Ishikawa (cell line): ENCODE results near the gene MCF2L2.
A peak's percentile ranks its signal among the peaks of the same experiment; 100 is the strongest.

ENCODE experiments used
- CEBPB ChIP-seq: IDR thresholded peaks from 2 replicates; pipeline ENCODE4 v1.6.1; 2012
- CREB1 ChIP-seq: IDR thresholded peaks from 2 replicates; pipeline ENCODE4 v1.6.1; 2012; ENCODE audit warnings: low read depth
- EGR1 ChIP-seq: IDR thresholded peaks from 2 replicates; pipeline ENCODE4 v1.6.1; 2012
- EP300 ChIP-seq: IDR thresholded peaks from 2 replicates; pipeline ENCODE4 v1.6.1; 2012; ENCODE audit warnings: borderline replicate concordance
- FOXM1 ChIP-seq: IDR thresholded peaks from 2 replicates; pipeline ENCODE4 v1.6.1; 2012; ENCODE audit warnings: low read depth, borderline replicate concordance
- NFIC ChIP-seq: IDR thresholded peaks from 2 replicates; pipeline ENCODE4 v1.6.1; 2012
- RAD21 ChIP-seq: IDR thresholded peaks from 2 replicates; pipeline ENCODE4 v1.6.1; 2012; ENCODE audit warnings: low read depth
- TAF1 ChIP-seq: IDR thresholded peaks from 2 replicates; pipeline ENCODE4 v1.6.1; 2012; ENCODE audit warnings: low read depth, mild to moderate bottlenecking
- TCF12 ChIP-seq: IDR thresholded peaks from 2 replicates; pipeline ENCODE4 v1.6.1; 2012; ENCODE audit warnings: low read depth
- TEAD4 ChIP-seq: IDR thresholded peaks from 2 replicates; pipeline ENCODE4 v1.6.1; 2012
- YY1 ChIP-seq: IDR thresholded peaks from 2 replicates; pipeline ENCODE4 v1.6.1; 2012; ENCODE audit warnings: low read depth
- ZBTB7A ChIP-seq: IDR thresholded peaks from 2 replicates; pipeline ENCODE4 v1.6.1; 2012; ENCODE audit warnings: low read depth
- TF ChIP-seq, protein P1 (sequence below): IDR thresholded peaks from 2 replicates; pipeline ENCODE4 v1.6.1; 2012; ENCODE audit warnings: low read depth, mild to moderate bottlenecking
- TF ChIP-seq, protein P2 (sequence below): IDR thresholded peaks from 2 replicates; pipeline ENCODE4 v1.6.1; 2012
- TF ChIP-seq, protein P3 (sequence below): IDR thresholded peaks from 2 replicates; pipeline ENCODE4 v1.6.1; 2012

MCF2L2 gene

DNA sequence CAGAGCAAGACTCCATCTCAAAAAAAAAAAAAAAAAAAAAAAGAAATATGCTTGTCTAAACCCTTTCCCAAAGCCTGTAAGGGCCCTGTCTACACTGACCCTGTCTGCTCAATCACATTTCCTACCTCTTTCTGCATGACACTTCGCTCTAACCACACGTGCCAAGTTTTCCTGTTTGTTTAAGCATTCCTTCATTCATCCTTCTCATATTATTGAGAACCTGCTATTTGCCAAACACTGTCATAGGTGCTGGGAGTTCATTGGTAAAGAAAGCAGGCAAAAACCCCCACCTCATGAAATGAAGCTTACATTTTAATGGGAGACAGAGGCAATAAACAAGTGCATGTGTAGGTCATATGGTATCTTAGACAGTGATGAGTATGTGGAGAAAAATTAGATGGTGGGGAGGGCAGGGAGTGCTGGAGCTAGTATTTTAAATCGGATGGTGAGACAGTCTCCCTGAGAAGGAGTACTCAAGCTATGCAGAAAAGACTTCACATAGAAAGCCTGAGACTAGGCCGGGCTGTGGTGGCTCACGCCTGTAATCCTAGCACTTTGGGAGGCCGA, 127.3 kb downstream of the MCF2L2 start:
- TF ChIP-seq FOXM1: no peak
- no peak for TF ChIP-seq ZBTB7A
- TF ChIP-seq TEAD4: no peak
- no peak for TF ChIP-seq TCF12
- TF ChIP-seq EP300: no peak
- TF ChIP-seq CREB1: no peak
- TF ChIP-seq YY1: no peak
- TF ChIP-seq, protein P1, sequence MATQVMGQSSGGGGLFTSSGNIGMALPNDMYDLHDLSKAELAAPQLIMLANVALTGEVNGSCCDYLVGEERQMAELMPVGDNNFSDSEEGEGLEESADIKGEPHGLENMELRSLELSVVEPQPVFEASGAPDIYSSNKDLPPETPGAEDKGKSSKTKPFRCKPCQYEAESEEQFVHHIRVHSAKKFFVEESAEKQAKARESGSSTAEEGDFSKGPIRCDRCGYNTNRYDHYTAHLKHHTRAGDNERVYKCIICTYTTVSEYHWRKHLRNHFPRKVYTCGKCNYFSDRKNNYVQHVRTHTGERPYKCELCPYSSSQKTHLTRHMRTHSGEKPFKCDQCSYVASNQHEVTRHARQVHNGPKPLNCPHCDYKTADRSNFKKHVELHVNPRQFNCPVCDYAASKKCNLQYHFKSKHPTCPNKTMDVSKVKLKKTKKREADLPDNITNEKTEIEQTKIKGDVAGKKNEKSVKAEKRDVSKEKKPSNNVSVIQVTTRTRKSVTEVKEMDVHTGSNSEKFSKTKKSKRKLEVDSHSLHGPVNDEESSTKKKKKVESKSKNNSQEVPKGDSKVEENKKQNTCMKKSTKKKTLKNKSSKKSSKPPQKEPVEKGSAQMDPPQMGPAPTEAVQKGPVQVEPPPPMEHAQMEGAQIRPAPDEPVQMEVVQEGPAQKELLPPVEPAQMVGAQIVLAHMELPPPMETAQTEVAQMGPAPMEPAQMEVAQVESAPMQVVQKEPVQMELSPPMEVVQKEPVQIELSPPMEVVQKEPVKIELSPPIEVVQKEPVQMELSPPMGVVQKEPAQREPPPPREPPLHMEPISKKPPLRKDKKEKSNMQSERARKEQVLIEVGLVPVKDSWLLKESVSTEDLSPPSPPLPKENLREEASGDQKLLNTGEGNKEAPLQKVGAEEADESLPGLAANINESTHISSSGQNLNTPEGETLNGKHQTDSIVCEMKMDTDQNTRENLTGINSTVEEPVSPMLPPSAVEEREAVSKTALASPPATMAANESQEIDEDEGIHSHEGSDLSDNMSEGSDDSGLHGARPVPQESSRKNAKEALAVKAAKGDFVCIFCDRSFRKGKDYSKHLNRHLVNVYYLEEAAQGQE: no peak
- TF ChIP-seq, protein P2, sequence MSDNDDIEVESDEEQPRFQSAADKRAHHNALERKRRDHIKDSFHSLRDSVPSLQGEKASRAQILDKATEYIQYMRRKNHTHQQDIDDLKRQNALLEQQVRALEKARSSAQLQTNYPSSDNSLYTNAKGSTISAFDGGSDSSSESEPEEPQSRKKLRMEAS: no peak
- no peak for TF ChIP-seq EGR1
- no peak for TF ChIP-seq CEBPB
- no peak for TF ChIP-seq NFIC
- no peak for TF ChIP-seq RAD21
- TF ChIP-seq, protein P3, sequence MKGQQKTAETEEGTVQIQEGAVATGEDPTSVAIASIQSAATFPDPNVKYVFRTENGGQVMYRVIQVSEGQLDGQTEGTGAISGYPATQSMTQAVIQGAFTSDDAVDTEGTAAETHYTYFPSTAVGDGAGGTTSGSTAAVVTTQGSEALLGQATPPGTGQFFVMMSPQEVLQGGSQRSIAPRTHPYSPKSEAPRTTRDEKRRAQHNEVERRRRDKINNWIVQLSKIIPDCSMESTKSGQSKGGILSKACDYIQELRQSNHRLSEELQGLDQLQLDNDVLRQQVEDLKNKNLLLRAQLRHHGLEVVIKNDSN: no peak
- no peak for TF ChIP-seq TAF1

DNA sequence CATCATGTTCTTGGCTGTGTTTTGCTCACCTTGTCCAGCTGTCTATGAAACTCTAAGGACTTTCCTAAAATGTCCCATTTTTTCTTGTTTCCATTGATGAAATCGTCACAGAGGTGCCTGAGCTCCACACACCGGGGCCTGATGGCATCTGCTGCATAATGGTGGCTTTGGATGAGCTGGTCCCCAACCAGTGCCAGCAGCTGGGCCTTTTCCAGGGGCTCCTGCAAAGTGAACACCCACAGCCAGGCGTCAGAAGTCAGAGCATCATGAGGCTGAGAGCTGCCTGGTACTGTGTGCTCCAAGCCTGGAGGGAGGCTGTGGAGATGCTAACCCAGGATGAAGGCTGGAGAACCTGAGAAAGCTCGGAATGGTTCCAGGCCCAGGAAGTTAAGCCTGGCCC, 128.4 kb downstream of the MCF2L2 start:
- TF ChIP-seq TEAD4: no peak
- TF ChIP-seq TCF12: no peak
- no peak for TF ChIP-seq EGR1
- no peak for TF ChIP-seq RAD21
- TF ChIP-seq CREB1: no peak
- TF ChIP-seq FOXM1: no peak
- no peak for TF ChIP-seq NFIC
- TF ChIP-seq ZBTB7A: no peak
- TF ChIP-seq CEBPB: no peak
- TF ChIP-seq, protein P1: no peak
- TF ChIP-seq, protein P3: no peak
- TF ChIP-seq, protein P2: no peak
- TF ChIP-seq YY1: no peak

DNA sequence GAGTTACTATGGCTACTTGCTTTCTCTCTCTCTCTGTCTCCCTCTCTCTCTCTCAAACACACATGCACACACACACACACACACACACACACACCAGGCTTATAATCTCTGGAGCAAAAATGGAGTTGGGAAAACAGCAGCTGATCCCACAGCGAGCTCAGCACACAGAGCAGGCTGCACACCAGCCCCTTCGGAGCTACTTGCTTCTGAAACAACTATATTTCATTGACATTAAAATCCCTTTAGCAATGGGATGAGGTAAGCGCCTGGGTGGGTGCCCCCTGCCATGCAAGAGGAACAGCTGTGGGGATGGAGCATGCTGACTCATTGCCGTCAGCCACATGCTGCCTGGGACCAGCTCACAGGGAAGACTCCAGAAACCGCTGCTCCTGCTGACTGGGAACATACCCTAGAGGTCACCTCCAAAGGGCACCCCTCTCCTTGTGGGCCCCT, 129.7 kb downstream of the MCF2L2 start:
- TF ChIP-seq, protein P2: peak; percentile 34; the same call in 1 of the 2 replicates
- TF ChIP-seq EGR1: no peak

DNA sequence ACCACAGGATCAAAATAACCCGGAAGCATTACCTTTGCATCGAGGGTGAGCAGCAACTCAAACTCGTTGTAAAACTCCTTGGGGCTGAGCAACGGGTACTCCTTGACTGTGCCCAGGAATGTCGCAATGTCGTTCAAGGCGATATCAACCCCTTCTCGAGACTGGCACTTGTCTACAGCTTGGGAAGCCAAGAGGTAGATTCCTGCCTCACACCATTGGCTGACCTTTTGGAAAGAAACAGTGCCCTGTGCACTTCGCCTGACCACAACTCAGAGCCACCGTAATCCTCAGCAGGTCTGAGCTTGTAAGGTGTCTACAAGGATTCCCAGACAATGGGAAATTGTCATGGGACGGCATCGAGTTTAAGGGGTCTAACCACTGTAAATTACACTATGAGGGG, 131.5 kb downstream of the MCF2L2 start:
- no peak for TF ChIP-seq TCF12
- TF ChIP-seq FOXM1: no peak
- no peak for TF ChIP-seq EGR1
- TF ChIP-seq, protein P3: no peak
- TF ChIP-seq, protein P2: no peak
- TF ChIP-seq TEAD4: no peak
- TF ChIP-seq EP300: no peak
- TF ChIP-seq TAF1: no peak
- no peak for TF ChIP-seq YY1
- no peak for TF ChIP-seq RAD21
- TF ChIP-seq CEBPB: no peak
- no peak for TF ChIP-seq NFIC
- TF ChIP-seq, protein P1: no peak
- no peak for TF ChIP-seq ZBTB7A
- TF ChIP-seq CREB1: no peak
